VCaP (cell line): Measurements from ENCODE around the gene SDK1.

ENCODE experiments used
- H3K27ac ChIP-seq: fragments of 450-650 bp; 2 replicates; pipeline ENCODE4 v1.5.1; 2017
- CTCF ChIP-seq: fragments of 450-650 bp; conservative IDR thresholded peaks from 2 replicates; pipeline ENCODE4 v1.5.1; 2017; ENCODE audit warnings: mild to moderate bottlenecking, moderate library complexity

Gene SDK1

GRCh38 chr7:3912291-3912690, 611.2 kb downstream of the SDK1 start:
- no peak overlapping the region for H3K27ac ChIP-seq
- no peak for TF ChIP-seq CTCF

GRCh38 chr7:3914051-3914775, 613.2 kb downstream of the SDK1 start:
- no peak for TF ChIP-seq CTCF
- no peak overlapping the region for H3K27ac ChIP-seq

DNA sequence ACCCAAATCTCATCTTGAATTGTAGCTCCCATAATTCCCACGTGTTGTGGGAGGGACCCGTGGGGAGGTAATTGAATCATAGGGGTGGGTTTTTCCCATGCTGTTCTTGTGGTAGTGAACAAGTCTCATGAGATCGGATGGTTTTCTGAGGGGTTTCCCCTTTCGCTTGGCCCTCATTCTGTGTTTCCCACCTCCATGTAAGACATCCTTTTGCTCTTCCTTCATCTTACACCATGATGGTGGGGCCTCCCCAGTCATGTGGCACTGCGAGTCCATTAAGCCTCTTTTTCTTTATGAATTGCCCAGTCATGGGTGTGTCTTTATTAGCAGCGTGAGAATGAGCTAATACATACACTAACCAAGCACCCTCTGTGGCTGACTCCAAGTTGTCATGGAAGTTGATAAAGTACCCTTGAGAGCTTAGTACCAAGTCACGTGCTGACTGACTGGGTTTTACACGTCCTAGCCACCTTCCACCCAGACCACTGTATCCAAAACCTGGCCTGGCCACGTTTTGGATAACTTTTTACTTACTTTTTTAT, 614.4 kb downstream of the SDK1 start:
- no peak for TF ChIP-seq CTCF
- H3K27ac ChIP-seq: no peak overlapping the region

GRCh38 chr7:3916146-3916545, 615.1 kb downstream of the SDK1 start:
- H3K27ac ChIP-seq: no peak overlapping the region
- TF ChIP-seq CTCF: no peak

- H3K27ac ChIP-seq: no peak overlapping the region
- TF ChIP-seq CTCF: no peak
These were observed 616.4 kb downstream of the SDK1 start for GRCh38 chr7:3917436-3917835.

- no peak overlapping the region for H3K27ac ChIP-seq
- TF ChIP-seq CTCF: no peak
These were observed 617.5 kb downstream of the SDK1 start for GRCh38 chr7:3918576-3918975.

DNA sequence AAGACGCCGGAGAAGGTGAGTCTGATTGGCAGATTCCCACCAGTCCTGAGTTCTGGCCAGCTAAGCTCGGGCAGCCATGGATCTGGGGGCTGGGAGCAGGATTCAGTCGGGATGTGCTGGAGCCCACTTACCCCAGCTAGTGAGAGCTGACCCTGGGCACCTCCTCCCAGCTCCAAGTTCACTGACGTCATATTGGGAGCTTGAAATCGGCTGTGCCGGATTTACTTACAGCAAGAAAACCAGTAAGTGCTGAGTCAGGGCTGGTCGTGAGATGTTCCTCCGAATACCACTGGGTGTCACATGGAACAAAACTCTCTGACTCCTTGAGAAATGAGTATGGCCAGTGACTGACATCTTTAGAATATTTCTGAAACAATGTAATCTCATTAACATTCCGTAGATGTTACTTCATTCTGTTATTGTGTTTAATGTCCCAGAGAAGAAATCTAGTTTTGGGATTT, 621.2 kb downstream of the SDK1 start:
- TF ChIP-seq CTCF: peak; percentile 68
- no peak overlapping the region for H3K27ac ChIP-seq
